OCI-LY3 (cell line): ENCODE results near the gene LRFN4.

Experiments used
- EZH2phosphoT487 ChIP-seq: fragments of 200-600 bp; shearing (Covaris generic); IDR thresholded peaks from 2 replicates; pipeline ENCODE4 v1.6.1; 2018; ENCODE audit warnings: antibody characterized with exemption, mixed run types, low read depth
- TF ChIP-seq, protein P1 (sequence below): fragments of 200-600, 300-600 bp; sonication (generic); IDR thresholded peaks from 2 replicates; pipeline ENCODE4 v1.5.1; 2014; ENCODE audit warnings: antibody characterized with exemption, low read length, low read depth

DNA sequence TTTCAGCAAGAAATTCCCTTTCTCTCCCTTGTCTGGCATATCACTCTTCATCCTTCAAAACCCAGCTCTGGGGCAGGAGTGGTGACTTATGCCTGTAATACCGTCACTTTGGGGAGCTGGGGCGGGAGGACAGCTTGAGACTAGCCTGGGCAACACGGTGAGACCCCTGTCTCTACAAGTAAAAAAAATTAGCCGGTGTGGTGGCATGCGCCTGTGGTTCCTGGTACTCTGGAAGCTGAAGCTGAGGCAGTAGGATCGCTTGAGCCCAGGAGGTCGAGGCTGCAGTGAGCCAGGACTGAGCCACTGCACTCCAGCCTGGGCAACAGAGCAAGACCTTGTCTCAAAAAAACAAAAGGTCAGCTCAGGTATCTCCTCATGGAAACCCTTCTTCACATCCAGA is 15.0 kb upstream of the LRFN4 start:
- TF ChIP-seq, protein P1, sequence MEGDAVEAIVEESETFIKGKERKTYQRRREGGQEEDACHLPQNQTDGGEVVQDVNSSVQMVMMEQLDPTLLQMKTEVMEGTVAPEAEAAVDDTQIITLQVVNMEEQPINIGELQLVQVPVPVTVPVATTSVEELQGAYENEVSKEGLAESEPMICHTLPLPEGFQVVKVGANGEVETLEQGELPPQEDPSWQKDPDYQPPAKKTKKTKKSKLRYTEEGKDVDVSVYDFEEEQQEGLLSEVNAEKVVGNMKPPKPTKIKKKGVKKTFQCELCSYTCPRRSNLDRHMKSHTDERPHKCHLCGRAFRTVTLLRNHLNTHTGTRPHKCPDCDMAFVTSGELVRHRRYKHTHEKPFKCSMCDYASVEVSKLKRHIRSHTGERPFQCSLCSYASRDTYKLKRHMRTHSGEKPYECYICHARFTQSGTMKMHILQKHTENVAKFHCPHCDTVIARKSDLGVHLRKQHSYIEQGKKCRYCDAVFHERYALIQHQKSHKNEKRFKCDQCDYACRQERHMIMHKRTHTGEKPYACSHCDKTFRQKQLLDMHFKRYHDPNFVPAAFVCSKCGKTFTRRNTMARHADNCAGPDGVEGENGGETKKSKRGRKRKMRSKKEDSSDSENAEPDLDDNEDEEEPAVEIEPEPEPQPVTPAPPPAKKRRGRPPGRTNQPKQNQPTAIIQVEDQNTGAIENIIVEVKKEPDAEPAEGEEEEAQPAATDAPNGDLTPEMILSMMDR: no peak
- TF ChIP-seq EZH2phosphoT487: no peak
